ENCODE data around the gene ELN.

DNA sequence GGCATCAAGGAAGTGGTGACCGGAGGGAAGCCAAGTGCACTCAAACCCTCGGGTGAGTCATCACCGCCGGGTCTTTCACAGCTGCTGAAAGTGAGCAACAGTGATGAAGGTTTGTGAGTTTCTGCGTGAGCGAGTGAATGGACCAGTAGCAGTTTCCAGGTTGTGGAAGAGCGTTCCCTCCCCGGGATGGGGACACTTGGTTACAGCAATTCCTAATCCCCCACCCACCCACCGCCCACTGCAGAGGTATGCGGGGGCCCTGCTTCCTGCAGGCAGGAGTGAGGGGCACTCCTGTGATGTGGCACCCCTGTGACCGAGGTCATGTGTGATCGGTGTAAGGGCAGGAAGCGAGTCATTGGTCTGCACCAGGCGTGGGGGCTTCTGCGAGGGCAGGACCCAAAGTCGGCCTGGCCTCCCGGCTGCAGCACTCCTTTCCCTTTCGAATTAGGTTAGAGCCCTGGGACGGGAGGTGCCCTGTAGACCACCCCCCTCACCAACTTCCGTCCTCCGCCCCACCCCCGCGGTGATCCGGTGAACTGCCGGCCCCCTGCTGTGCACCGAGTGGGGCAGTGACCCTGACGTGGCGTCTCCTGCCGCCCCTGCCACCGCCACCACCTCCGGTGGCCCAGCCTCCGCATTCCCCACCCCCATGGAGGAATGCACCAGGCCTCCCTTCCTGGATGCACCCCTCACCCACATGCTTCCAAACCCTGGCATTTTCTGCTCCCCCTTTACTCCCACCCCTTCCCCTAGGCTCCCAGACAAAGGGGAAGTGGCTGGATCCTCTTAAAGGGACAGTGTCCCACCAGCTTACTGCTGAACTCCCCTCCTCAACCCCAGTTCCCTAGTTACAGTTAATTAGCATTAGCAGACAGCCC, 66.5 kb downstream of the ELN start:
- TF ChIP-seq, protein P1, sequence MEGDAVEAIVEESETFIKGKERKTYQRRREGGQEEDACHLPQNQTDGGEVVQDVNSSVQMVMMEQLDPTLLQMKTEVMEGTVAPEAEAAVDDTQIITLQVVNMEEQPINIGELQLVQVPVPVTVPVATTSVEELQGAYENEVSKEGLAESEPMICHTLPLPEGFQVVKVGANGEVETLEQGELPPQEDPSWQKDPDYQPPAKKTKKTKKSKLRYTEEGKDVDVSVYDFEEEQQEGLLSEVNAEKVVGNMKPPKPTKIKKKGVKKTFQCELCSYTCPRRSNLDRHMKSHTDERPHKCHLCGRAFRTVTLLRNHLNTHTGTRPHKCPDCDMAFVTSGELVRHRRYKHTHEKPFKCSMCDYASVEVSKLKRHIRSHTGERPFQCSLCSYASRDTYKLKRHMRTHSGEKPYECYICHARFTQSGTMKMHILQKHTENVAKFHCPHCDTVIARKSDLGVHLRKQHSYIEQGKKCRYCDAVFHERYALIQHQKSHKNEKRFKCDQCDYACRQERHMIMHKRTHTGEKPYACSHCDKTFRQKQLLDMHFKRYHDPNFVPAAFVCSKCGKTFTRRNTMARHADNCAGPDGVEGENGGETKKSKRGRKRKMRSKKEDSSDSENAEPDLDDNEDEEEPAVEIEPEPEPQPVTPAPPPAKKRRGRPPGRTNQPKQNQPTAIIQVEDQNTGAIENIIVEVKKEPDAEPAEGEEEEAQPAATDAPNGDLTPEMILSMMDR (IDR thresholded peaks at IDR 0.05; ENCODE audit: poor library complexity), result no peak
- TF ChIP-seq EZH2 (IDR thresholded peaks at IDR 0.05; ENCODE audit: borderline replicate concordance) (no peak), EZH2phosphoT487 (IDR thresholded peaks at IDR 0.05; ENCODE audit: low read depth, severe bottlenecking, unreplicated experiment) (no peak)

All from hepatocyte (in vitro differentiated cells).